ENCODE measurements around the gene ATAD3A.
"Not testable (repeated sequence)": the region's sequence is repeated elsewhere in the genome, so short reads cannot be mapped to it uniquely, and the experiment has no call there.

Gene ATAD3A

GRCh38 chr1:1490633-1491230 lies 21.2 kb upstream of the ATAD3A start:
- DNase-seq, result no peak

- DNase-seq, result no peak
These were observed 20.4 kb upstream of the ATAD3A start for GRCh38 chr1:1491601-1492000.

GRCh38 chr1:1494311-1494710 lies 17.7 kb upstream of the ATAD3A start:
- DNase-seq, result not testable (repeated sequence)

- DNase-seq, result not testable (repeated sequence)
These were observed 16.4 kb upstream of the ATAD3A start for GRCh38 chr1:1495461-1495975.

- DNase-seq, result not testable (repeated sequence)
These were observed 7.1 kb upstream of the ATAD3A start for GRCh38 chr1:1504777-1505365.

- DNase-seq, result not testable (repeated sequence)
These were observed 6.6 kb upstream of the ATAD3A start for GRCh38 chr1:1505366-1505798.

- DNase-seq, result not testable (repeated sequence)
These were observed 6.2 kb upstream of the ATAD3A start for GRCh38 chr1:1505801-1506200.

GRCh38 chr1:1507305-1507704 lies 4.7 kb upstream of the ATAD3A start:
- no peak for DNase-seq

GRCh38 chr1:1508775-1509464 lies 3.0 kb upstream of the ATAD3A start:
- not testable (repeated sequence) for DNase-seq

- DNase-seq, result not testable (repeated sequence)
These were observed 2.5 kb upstream of the ATAD3A start for GRCh38 chr1:1509465-1509850.

GRCh38 chr1:1510912-1511532 lies 940 bp upstream of the ATAD3A start:
- no peak for DNase-seq

- not testable (repeated sequence) for DNase-seq
These were observed 463 bp downstream of the ATAD3A start for GRCh38 chr1:1512425-1512824.

- not testable (repeated sequence) for DNase-seq
These were observed 1.7 kb downstream of the ATAD3A start for GRCh38 chr1:1513675-1514074.

GRCh38 chr1:1514376-1514775 lies 2.4 kb downstream of the ATAD3A start:
- DNase-seq, result not testable (repeated sequence)

GRCh38 chr1:1516923-1517322 lies 5.0 kb downstream of the ATAD3A start:
- DNase-seq, result not testable (repeated sequence)

- DNase-seq, result no peak
These were observed 6.1 kb downstream of the ATAD3A start for GRCh38 chr1:1517973-1518620.

- DNase-seq, result not testable (repeated sequence)
These were observed 6.7 kb downstream of the ATAD3A start for GRCh38 chr1:1518621-1519007.

- DNase-seq, result not testable (repeated sequence)
These were observed 8.0 kb downstream of the ATAD3A start for GRCh38 chr1:1519805-1520505.

GRCh38 chr1:1521331-1521730 lies 9.4 kb downstream of the ATAD3A start:
- DNase-seq, result no peak

- not testable (repeated sequence) for DNase-seq
These were observed 10.6 kb downstream of the ATAD3A start for GRCh38 chr1:1522536-1522935.

GRCh38 chr1:1523226-1523625 lies 11.3 kb downstream of the ATAD3A start:
- DNase-seq, result not testable (repeated sequence)

GRCh38 chr1:1523651-1524050 lies 11.7 kb downstream of the ATAD3A start:
- DNase-seq, result not testable (repeated sequence)
